ENCODE results near the gene ACSL3.

ACSL3 gene

DNA sequence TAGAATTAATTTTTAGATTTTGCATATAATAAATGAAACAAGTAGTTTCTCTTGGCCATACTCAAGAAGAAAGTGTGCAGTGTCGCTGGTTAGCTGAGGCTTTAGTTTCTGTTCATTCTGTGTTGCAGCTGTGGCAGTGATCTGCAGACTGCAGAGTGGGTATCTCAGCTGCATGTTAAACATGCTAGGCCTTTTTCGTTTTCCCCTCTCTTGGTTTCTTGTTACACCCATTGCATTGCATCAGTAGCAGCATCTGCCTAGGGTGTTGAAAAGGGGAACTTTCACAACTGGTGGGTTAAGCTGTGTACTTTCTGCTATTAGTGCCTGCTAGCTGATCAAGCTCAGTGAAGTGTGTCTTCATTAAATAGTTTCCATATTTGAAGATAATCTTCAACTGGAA is 51.3 kb downstream of the ACSL3 start:
- ATAC-seq: no peak; the same call in 2 of the 3 replicates
- TF ChIP-seq RARB (CRISPR knock-in tag; IDR thresholded peaks at IDR 0.05) (no peak), ZNF70 (CRISPR knock-in tag; IDR thresholded peaks at IDR 0.05) (no peak), ZFP30 (CRISPR knock-in tag; IDR thresholded peaks at IDR 0.05) (no peak), ZNF8 (CRISPR knock-in tag; IDR thresholded peaks at IDR 0.05) (no peak), TCF4 (CRISPR knock-in tag; IDR thresholded peaks at IDR 0.05; ENCODE audit: borderline replicate concordance) (no peak), ISL1 (CRISPR knock-in tag; IDR thresholded peaks at IDR 0.05) (no peak), GLIS3 (CRISPR knock-in tag; IDR thresholded peaks at IDR 0.05) (no peak)
- TF ChIP-seq, protein P1, sequence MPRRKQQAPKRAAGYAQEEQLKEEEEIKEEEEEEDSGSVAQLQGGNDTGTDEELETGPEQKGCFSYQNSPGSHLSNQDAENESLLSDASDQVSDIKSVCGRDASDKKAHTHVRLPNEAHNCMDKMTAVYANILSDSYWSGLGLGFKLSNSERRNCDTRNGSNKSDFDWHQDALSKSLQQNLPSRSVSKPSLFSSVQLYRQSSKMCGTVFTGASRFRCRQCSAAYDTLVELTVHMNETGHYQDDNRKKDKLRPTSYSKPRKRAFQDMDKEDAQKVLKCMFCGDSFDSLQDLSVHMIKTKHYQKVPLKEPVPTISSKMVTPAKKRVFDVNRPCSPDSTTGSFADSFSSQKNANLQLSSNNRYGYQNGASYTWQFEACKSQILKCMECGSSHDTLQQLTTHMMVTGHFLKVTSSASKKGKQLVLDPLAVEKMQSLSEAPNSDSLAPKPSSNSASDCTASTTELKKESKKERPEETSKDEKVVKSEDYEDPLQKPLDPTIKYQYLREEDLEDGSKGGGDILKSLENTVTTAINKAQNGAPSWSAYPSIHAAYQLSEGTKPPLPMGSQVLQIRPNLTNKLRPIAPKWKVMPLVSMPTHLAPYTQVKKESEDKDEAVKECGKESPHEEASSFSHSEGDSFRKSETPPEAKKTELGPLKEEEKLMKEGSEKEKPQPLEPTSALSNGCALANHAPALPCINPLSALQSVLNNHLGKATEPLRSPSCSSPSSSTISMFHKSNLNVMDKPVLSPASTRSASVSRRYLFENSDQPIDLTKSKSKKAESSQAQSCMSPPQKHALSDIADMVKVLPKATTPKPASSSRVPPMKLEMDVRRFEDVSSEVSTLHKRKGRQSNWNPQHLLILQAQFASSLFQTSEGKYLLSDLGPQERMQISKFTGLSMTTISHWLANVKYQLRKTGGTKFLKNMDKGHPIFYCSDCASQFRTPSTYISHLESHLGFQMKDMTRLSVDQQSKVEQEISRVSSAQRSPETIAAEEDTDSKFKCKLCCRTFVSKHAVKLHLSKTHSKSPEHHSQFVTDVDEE (CRISPR knock-in tag; IDR thresholded peaks at IDR 0.05): no peak

DNA sequence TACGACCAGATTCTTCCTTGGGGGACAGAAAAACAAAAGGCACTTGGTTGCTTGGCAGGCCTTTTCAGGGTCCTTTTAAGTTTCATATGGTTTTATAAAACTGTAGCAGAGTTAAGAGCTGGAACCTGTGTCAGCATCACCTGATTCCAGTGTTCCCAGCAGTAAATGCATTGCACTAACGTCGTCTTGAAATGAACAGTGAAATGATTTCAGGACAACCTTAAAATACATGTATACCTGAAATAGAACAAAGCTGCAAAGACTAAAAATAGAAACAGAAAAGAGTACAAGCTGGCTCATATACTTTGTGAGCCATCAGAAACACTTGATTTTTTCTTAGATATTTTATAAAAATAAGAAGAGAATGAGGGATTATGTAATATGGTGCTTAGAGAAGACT is 51.9 kb downstream of the ACSL3 start:
- ATAC-seq: no peak
- TF ChIP-seq, protein P2, sequence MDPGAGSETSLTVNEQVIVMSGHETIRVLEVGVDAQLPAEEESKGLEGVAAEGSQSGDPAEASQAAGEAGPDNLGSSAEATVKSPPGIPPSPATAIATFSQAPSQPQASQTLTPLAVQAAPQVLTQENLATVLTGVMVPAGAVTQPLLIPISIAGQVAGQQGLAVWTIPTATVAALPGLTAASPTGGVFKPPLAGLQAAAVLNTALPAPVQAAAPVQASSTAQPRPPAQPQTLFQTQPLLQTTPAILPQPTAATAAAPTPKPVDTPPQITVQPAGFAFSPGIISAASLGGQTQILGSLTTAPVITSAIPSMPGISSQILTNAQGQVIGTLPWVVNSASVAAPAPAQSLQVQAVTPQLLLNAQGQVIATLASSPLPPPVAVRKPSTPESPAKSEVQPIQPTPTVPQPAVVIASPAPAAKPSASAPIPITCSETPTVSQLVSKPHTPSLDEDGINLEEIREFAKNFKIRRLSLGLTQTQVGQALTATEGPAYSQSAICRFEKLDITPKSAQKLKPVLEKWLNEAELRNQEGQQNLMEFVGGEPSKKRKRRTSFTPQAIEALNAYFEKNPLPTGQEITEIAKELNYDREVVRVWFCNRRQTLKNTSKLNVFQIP (CRISPR knock-in tag; IDR thresholded peaks at IDR 0.05; ENCODE audit: borderline replicate concordance, low read depth): no peak
- TF ChIP-seq CSDC2 (CRISPR knock-in tag; IDR thresholded peaks at IDR 0.05) (no peak), ARNTL (CRISPR knock-in tag; IDR thresholded peaks at IDR 0.05; ENCODE audit: borderline replicate concordance, low read depth) (no peak), ZNF70 (CRISPR knock-in tag; IDR thresholded peaks at IDR 0.05) (no peak), PPARA (CRISPR knock-in tag; IDR thresholded peaks at IDR 0.05; ENCODE audit: borderline replicate concordance) (no peak), GLIS3 (CRISPR knock-in tag; IDR thresholded peaks at IDR 0.05) (no peak)
- TF ChIP-seq, protein P3, sequence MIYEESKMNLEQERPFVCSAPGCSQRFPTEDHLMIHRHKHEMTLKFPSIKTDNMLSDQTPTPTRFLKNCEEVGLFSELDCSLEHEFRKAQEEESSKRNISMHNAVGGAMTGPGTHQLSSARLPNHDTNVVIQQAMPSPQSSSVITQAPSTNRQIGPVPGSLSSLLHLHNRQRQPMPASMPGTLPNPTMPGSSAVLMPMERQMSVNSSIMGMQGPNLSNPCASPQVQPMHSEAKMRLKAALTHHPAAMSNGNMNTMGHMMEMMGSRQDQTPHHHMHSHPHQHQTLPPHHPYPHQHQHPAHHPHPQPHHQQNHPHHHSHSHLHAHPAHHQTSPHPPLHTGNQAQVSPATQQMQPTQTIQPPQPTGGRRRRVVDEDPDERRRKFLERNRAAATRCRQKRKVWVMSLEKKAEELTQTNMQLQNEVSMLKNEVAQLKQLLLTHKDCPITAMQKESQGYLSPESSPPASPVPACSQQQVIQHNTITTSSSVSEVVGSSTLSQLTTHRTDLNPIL (CRISPR knock-in tag; IDR thresholded peaks at IDR 0.05; ENCODE audit: low read depth): no peak
- TF ChIP-seq, protein P1 (CRISPR knock-in tag; IDR thresholded peaks at IDR 0.05): no peak

DNA sequence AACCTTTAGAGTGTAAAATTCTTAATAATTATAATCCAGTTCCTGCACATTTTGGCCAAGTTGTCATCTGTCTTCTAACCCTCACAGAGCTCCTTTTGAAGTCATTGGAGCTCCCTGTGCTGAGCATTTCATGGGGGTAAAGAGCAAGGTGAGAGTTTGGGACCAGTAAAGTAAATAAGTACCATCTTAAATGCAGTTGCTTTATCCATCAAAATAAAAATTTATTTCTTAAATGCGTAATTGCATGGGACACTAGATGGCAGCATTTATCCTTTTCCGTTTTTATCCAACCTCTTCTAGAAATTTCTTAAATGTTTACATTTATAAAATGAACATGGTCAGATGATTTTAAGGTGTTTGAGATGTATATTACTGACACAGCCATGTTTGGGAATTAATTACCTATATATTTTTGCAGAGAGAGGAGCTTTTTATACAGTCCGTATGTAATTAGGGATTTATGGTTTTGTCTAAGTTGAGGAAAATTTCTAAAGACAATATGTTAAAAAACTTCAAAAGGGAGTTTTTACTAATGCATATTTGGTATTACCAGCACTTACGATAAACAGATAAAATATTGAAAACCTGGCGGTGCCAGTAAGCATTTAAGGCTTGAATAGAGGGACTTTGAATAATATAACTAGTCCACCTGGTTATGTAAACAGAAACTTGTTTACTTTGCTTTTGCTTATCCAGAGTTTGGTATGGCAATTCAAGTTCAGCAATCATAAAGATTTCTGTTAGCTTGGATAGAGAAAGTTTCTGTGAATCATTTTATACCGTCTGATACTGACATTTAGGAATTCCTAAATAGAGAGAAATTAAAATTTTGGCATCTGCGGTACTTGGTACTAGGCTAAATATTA is 54.5 kb downstream of the ACSL3 start:
- no peak for ATAC-seq
- TF ChIP-seq OSR1 (CRISPR knock-in tag; IDR thresholded peaks at IDR 0.05): no peak
- TF ChIP-seq CSDC2 (CRISPR knock-in tag; IDR thresholded peaks at IDR 0.05): no peak
- TF ChIP-seq ESRRG (CRISPR knock-in tag; IDR thresholded peaks at IDR 0.05): no peak
- no peak for TF ChIP-seq PPARA (CRISPR knock-in tag; IDR thresholded peaks at IDR 0.05; ENCODE audit: borderline replicate concordance)
- TF ChIP-seq, protein P4, sequence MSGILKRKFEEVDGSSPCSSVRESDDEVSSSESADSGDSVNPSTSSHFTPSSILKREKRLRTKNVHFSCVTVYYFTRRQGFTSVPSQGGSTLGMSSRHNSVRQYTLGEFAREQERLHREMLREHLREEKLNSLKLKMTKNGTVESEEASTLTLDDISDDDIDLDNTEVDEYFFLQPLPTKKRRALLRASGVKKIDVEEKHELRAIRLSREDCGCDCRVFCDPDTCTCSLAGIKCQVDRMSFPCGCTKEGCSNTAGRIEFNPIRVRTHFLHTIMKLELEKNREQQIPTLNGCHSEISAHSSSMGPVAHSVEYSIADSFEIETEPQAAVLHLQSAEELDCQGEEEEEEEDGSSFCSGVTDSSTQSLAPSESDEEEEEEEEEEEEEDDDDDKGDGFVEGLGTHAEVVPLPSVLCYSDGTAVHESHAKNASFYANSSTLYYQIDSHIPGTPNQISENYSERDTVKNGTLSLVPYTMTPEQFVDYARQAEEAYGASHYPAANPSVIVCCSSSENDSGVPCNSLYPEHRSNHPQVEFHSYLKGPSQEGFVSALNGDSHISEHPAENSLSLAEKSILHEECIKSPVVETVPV (CRISPR knock-in tag; IDR thresholded peaks at IDR 0.05): 0 out of 2 replicates have a peak, but pooled peaks have one; percentile 21
- TF ChIP-seq ZNF8 (CRISPR knock-in tag; IDR thresholded peaks at IDR 0.05): no peak
- TF ChIP-seq ZNF565 (CRISPR knock-in tag; conservative IDR thresholded peaks at IDR 0.05; ENCODE audit: low read depth): no peak
- TF ChIP-seq ZFP3 (CRISPR knock-in tag; IDR thresholded peaks at IDR 0.05): no peak

Data from SK-N-SH treated with all-trans-retinoic acid at 6 μM for 48 hours (cell line).